H1 (cell line): ENCODE data around the gene MARCHF9. TPM values are rescaled to one million over a fixed set of nuclear protein-coding genes. Genes with fewer than 3 reads are reported as not detected.

Experiments used
- HDAC2 ChIP-seq, 2 experiments: fragments of 300-600 bp in 1 of 2; sonication (generic) in 1 of 2; IDR thresholded peaks; 2 replicates each; pipeline ENCODE4 v1.6.1; 2011 to 2012; ENCODE audit warnings: low read depth in 2 of 2, low read length in 2 of 2, mild to moderate bottlenecking in 2 of 2, moderate library complexity in 2 of 2, borderline replicate concordance in 1 of 2, inconsistent platforms in 1 of 2
- SIX5 ChIP-seq: IDR thresholded peaks from 2 replicates; pipeline ENCODE4 v1.6.1; 2011; ENCODE audit warnings: mild to moderate bottlenecking, low read depth, low read length
- TAF7 ChIP-seq: optimal IDR thresholded peaks from 2 replicates; pipeline ENCODE3; 2011; ENCODE audit warnings: low read depth, mild to moderate bottlenecking, inconsistent platforms, low read length, moderate library complexity, borderline replicate concordance
- polyA plus RNA-seq, 7 experiments: library from polyadenylated mRNA; depleted of rRNA in 3 of 7; stranded (reverse) in 5 of 7; unstranded in 2 of 7; fragments of >200 nt in 5 of 7; fragments of 200-250 nt in 2 of 7; gene quantifications; 1 replicate in 5 of 7; 2 replicates in 1 of 7; 4 replicates in 1 of 7; pipeline versions ENCODE4 v1.2.1 to v1.2.3, GENCODE V29; 2011 to 2013; ENCODE audit warnings: missing spikeins in 2 of 7, mixed read lengths in 2 of 7
- total RNA-seq: library from RNA; stranded (reverse); fragmentation: NEBNext Ultra II Directional; extraction: Animal tissue kit (Norgen Biotek cat#: 25700); gene quantifications from 2 replicates; pipeline ENCODE4 v1.2.1, GENCODE V29; 2021
- TF ChIP-seq, protein P1 (sequence below), 3 experiments: IDR thresholded peaks; 1 replicate in 2 of 3; 2 replicates in 1 of 3; pipeline versions ENCODE4 v1.5.1 to v1.6.1; 2011; ENCODE audit warnings: low read length in 3 of 3, mild to moderate bottlenecking in 3 of 3, inconsistent platforms in 2 of 3, low read depth in 1 of 3, moderate library complexity in 1 of 3; ENCODE audit not compliant: insufficient read depth in 1 of 3; ENCODE audit errors: control extremely low read depth in 1 of 3

The MARCHF9 gene
- total and polyA plus RNA-seq, 2 of the 8 experiments (the other 6 are each of a cell fraction or from before 2014, with no cell fraction given): 6.4 to 7.8 TPM

DNA sequence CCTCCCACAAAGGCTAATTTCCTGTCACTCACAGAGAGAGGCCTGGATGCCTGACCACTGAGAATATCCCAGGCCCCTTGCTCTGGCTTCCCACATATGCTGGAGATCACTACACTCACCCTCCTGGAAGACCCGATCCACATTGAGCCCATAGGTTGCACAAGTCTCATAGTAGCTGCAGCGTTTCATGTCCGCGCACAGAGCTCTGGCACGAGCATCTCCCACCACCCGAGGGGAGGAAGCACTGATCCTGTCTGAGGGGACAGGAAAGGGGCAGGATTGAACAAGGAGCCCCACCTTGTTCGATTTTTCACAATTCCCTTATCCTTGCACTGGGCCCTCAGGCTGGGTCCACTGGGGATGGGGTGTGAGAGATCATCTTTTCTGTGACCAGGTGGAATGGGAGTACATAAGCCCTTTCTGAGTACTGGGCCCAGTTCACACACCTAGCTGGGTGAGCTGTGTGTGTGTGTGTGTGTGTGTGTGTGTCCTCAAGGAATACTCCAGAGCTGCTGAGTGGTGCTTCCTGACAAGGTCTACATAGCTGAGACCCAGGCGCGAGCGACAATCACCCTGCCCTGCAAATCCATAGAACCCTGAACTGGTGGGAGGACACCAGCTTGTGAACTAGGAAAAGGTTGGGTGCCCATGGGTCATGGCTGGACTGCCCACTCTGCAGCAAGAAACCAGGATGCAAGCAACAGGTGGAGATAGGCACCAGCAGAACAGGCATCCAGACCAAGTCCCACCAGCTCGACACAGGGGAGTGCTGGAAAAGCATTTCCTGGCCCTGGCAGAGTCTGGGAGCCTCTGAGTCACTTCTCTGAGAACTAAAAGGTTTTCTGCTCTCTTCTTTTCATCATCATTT, 21.9 kb upstream of the MARCHF9 start (continued):
- TF ChIP-seq, protein P1, sequence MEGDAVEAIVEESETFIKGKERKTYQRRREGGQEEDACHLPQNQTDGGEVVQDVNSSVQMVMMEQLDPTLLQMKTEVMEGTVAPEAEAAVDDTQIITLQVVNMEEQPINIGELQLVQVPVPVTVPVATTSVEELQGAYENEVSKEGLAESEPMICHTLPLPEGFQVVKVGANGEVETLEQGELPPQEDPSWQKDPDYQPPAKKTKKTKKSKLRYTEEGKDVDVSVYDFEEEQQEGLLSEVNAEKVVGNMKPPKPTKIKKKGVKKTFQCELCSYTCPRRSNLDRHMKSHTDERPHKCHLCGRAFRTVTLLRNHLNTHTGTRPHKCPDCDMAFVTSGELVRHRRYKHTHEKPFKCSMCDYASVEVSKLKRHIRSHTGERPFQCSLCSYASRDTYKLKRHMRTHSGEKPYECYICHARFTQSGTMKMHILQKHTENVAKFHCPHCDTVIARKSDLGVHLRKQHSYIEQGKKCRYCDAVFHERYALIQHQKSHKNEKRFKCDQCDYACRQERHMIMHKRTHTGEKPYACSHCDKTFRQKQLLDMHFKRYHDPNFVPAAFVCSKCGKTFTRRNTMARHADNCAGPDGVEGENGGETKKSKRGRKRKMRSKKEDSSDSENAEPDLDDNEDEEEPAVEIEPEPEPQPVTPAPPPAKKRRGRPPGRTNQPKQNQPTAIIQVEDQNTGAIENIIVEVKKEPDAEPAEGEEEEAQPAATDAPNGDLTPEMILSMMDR (IDR thresholded peaks at IDR 0.05; ENCODE audit: control extremely low read depth in 1 of 3, insufficient read depth in 1 of 3, low read depth in 1 of 3, low read length in 3 of 3): no peak
- TF ChIP-seq HDAC2 (IDR thresholded peaks at IDR 0.05; ENCODE audit: borderline replicate concordance in 1 of 2, low read depth in 2 of 2, low read length in 2 of 2) (no peak), TAF7 (no peak), SIX5 (no peak)
